ENCODE results near the gene C2CD4D.
"Not testable (repeated sequence)": the region's sequence is repeated elsewhere in the genome, so short reads cannot be mapped to it uniquely, and the experiment has no call there.

C2CD4D gene

DNA sequence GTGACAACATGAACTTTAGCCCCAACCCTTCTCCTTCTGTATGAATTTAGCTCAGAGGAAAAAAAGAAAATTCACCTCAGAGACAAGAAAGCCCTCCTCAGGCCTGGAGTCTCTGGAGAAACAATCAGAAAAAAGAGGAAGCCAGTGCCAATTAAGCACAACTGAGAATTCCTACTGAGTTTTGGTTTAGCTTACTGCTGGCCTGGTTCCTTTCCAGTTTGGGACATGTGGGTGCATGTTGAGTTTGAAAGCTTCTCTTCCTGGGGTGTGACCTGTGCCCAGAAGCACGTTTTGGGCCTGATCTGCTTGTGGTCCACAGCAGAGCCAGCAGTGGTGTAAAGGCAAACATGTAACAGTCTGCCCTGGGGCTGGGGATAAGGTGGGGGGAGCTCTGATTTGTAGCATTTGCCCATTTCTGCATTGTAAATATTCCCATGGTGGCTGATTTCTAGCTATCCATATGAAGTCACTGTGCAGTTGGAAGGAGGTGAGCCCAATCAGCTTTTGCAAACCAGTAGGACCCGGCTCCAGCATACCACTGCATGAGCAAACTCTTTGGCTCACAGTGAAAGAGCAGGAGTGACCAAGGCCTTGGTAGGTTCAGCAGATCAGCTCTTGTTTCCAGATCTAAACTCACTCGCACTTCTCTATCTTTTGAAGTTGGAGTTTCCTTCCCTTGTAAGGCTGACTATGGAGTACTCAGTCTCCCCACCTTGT, 18.6 kb upstream of the C2CD4D start:
- DNase-seq, result peak; percentile 45

DNA sequence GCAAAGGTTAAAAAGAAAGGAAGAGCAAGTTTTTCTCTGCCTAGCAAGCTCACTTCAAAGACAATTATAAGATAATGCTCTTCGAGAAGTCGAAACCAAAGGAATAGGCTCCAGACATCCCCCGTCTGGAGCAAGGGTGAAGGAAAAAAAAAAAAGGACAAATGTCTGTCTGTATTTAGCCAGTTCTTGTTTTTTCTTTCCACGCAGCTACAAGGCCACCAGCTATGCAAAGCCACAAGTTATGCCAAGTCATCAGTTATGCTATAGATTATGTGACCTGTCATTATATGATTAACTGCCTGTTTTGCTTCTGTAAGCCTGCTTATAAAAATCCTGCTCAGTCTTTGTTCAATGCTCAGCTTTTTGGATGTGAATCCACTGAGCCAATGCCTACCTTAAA, 16.3 kb upstream of the C2CD4D start:
- DNase-seq, result no peak

GRCh38 chr1:151855516-151855915, 15.9 kb upstream of the C2CD4D start:
- not testable (repeated sequence) for DNase-seq

DNA sequence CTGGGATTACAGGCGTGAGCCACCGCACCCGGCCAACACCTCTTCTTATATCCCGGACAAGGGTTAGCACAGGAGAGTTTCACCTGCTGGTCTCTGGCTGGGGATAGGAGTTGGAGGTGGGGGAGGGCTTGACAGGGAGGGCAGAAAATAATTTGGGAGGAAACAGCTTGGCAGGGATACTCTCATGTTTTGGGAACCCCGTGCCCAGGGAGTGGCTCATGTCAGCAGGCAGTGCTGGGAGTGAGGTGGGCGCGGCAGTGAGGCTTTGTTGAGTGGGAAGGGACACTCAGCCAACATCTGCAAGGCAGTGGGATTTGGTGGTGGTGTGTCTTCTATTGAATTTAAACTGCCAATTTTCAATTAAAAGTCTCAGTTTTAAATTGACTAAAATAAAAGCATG, 15.0 kb upstream of the C2CD4D start:
- DNase-seq, result no peak

DNA sequence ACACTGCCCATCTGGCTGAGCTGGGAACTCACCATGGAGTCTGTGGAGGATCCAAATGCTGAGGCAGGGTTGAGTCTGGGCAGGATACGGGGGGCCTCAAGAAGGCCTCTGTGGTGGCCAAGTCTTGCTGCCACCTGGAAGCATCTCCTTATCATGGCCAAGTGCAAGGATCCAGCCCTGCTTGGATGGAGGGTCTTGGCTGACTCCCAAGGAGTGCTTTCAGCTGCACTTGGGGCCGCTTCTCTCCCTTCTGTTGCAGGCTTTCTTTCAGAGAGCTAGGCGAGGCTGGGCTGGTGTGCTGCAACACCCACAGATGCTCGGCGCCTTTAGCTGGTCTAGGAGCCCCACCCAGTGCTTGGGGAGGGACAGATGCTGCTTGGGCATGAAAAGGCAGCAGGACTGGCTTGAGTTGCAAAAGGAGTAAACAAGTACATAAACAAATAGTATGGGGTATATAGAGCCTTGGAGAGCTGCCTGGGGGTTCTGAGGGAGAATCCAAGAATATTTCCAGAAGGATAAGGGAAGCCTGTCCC, 13.9 kb upstream of the C2CD4D start, which contains the start of gene THEM5:
TSS of gene THEM5 (minus strand) at position 302 of the 533 bp plus-strand sequence. CDS start at position 155, 147 bp downstream.
- no peak for DNase-seq

GRCh38 chr1:151852733-151853132, 13.1 kb upstream of the C2CD4D start:
- no peak for DNase-seq

DNA sequence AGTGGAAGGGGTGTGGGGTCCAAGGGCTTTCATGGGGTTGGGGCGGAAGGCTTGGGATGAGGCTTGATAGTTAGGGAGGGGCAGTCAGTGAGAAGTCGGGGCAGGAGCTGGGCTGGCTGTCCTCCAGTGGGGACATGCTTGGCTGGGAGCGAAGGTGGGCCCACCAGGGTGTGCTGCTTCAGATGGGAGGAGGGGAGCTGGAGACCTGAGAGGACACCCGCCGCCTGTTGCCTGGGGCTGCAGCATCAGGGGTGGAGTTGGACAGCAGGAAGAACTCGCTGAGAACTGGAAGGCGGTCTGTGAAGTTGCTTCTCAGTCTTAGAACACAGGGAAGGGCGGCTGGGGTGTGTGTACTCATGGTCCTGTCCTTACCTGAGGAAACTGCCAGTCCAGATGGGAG, 12.3 kb upstream of the C2CD4D start:
- no peak for DNase-seq

GRCh38 chr1:151849871-151850270, 10.3 kb upstream of the C2CD4D start:
- no peak for DNase-seq

- DNase-seq, result no peak
Measured at GRCh38 chr1:151849126-151849525, 9.5 kb upstream of the C2CD4D start.

DNA sequence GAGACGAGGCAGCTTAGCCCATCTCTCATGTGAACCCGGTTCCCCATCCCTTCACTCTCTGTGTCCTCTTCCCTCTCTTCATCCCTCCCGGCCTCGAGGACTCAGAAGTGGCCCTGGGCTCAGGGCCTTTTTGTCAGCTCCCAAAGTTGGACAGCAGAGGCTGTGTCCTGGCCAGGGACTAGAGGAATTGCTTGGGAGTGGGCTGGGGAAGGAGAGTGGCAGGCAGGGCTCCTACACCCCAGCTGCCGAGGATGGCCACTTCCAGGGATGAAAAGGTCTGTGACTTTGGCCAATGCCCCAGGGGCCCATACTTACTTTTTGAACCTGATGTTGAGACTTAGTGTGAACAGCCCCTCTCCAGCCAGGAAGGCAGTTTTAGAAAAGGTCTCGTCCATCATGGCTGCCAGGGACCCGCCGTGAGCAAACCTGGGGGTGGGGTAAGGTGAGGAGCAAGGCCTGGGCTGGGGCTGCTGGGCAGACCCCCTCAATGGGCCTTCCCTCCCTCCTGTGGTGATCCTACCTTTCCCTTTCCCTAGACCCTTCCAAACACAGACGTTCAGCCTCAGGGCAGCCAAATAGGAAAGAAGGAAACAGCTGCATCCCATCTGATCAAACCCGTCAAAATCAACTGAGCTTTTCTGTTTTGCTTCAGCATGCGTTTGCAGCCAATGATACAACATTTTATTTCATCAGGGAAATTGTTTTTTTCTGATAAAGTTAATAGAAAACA, 8.4 kb upstream of the C2CD4D start:
- no peak for DNase-seq

DNA sequence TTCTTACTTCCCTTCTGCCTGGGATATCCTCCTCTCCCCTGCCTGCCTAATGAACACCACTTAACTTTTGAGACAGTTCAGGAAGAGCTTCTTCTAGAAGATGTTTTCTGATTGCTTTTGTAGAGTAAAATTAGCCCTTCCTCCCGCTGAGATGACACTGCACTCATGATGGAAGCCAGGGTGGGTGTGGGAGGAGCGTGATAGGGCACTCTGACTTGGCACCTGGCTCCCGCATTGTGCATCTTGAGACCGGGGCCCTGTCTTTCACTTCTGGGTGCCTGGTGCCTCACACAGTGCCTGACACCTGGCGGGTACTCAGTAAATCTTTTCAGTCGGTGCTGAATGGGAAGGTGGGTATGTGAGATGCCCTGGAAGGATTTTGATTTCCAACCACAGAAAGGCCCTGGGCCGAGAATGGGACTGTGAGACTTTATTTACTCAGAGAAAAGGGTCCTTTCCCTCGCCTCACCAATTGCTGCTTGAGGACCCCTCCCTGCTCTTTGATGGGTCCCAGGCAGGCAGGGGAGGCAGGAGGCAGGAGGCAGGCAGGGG, 7.1 kb upstream of the C2CD4D start:
- no peak for DNase-seq

DNA sequence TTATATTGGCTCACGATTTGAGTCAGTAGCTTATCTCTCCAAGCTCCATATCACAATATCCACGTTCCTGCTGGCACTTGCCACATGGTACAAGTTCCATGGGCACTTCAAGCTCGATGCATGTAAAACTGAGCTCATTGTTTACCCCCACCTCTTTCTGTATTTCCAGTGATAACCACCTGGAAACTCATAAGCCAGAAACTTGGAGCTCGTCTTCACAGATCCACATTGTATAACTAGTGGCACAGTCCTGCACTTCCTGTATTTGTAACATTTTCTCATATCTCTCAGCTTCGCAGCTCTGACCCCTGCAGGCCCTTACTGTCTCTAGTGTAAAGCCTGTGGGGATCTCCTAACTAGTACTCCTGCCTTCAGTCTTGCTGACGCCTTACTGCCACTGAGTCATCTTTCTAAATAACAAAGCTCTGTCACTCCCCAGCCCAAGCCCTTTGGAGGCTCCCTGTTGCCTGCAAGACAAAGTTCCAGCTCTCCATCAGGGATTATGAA, 6.5 kb upstream of the C2CD4D start:
- peak; percentile 77 for DNase-seq

GRCh38 chr1:151843398-151843797, 3.8 kb upstream of the C2CD4D start:
- no peak for DNase-seq

DNA sequence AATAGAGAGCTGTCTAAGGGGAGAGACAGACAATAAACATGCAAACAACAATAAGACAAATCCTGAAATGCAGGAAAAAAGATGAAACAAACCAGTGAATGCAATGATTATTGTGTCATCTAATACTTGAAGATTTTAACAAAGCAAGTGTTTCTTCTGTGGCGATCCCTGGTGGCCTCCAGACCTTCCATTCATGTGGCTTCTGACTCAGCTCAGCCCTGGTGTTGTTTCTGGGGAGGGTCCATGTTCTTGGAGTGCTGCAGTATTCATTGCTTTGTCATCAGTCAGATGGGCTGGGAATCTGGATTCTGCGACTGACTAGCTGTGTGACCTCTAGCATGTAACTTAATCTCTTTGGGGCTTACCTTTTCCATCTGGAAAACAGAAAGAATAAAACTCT, 1.5 kb upstream of the C2CD4D start:
- DNase-seq, result peak; percentile 86

DNA sequence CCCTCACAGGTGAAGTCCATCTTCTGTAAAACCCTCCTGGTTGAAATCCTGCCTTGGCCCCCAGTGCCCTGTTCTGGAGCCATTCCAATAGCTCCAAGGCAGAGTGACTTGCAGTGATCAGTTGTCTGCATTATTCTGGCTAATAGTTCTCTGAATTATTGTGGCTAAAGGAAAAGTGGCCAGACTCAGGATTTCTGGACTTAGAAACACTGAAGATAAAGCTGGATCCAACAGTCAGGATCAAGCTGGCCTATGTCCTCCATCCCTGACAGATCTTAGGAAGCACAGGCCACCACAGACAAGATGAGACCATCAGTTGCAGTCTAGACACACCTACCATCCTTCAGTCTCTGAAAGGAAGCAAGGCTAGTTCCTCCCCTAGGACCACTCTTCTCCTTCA, 801 bp upstream of the C2CD4D start:
- no peak for DNase-seq

- no peak for DNase-seq
Measured at GRCh38 chr1:151839082-151839412, 573 bp downstream of the C2CD4D start.

DNA sequence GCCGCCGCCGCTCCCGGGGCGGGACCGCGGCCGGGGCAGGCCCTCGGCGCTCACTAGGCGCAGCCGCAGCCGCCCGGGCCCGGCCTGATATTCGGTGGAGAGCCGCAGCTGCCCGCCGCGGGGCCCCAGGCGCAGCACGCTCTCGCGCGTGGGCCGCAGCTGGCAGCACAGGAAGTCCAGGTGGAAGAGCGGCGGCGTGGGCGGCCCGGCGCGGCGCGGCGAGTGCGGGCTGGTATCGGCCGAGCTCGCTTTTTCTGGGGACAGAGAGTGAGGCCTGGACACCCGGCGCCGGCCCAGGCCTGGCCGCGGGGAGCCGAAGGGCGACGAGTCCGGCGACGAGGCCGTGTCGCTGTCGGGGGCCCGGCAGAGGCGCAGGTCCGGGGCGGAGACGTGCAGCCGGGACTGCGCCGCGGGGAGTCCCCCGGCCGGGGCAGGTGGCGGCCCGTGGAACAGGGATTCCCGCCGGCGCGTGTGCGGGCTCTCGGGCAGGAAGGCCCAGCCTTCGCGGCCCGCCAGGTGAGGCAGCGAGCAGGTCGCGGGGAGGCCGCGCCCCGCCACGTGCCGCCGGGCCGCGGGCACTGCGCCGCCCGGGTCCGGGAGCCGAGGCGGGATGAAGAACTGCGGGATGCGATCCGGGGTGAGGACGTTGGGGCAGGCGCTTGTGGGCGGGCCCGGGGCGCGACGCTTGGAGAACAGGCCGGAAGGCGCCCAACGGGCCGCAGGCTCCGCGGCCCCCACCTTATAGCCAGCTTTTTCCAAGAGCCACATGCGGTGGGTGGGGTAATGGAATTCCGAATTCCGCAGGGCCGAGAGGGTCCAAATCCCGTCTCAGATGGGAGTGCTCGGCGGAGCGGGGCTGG, 1.2 kb downstream of the C2CD4D start:
- DNase-seq, result no peak

GRCh38 chr1:151837884-151838221, 1.8 kb downstream of the C2CD4D start:
- DNase-seq, result no peak

DNA sequence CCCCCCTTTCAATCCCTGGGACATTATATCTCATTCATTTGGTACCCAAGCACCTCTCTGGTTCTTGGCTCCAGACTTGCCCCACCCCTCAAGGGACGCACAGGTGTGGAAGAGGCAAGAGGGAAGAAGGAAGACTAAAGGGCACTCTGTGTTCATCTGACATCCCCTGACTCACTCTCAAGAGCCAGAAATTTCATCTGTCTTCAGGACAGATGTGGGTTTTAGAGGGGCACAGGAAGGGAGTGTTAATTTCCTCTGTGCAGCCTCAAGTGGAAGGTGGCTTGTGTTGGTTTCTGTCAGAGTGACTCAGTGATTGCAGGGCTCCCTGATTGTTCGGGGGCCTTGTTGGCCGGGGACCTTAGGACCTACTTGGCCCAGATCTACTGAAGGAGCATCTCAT, 2.4 kb downstream of the C2CD4D start:
- no peak for DNase-seq

GRCh38 chr1:151835596-151835995, 4.0 kb downstream of the C2CD4D start:
- DNase-seq, result no peak

DNA sequence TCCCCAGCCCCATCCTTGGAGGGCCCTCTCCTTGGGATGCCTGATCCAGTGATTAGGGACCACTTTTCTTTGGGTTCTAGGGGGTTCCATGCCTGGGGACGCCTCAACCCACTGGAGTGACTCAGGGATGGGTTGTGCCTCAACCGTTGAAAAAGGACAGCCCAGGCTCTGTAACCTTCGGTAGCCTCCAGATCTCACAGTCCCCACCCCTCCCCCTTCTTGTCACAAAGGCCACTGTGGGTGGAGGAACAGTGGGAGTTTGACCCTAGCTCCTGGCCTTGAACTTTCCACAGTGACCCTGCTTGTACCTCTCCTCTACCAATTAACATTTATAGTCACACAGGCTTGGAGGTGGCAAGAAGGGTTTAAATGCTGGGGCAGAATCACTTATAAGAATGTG, 5.4 kb downstream of the C2CD4D start:
- DNase-seq, result no peak

DNA sequence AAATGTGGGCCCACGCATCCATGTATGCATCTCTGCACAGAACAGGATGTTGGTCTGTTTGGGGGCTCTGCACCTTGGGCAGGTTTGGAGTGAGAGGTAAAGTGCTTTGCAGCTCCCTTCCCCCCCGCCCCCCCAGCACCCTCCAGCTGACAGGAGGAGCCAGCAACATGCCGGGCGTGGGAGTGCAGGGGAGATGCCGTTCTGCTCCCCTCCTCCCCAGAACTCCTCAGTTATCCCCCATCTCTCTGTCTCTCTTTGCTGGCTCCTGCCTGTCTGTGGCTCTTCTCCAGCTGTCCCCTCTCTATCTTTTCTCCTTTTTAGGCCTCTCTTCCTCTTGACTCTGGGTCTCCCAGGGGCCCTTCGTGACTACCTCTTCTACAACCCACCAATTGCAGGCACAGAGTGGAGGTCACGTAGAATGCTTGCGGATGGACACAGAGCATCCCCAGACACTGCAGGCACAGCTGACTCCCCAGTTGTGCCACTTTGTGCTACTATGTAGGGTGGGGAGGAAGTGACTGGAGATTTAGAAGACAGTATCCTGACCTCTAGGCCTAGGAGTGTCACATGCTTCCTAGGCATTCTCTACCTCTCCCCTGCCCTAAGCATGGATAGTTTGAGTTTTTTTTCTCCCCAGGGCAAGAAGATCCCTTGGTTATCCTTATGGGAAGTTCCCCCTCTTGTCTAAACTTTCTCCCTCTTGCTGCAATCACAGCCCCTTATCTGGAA, 6.3 kb downstream of the C2CD4D start:
- no peak for DNase-seq

All from HCEC 1CT (cell line).